Measurements from ENCODE around the gene NPDC1. TPM values are rescaled to one million over a fixed set of nuclear protein-coding genes. Genes with fewer than 3 reads are reported as not detected.

The NPDC1 gene
- polyA plus RNA-seq, 3 donors = 0.51 to 2.7 TPM; not detected in 1

GRCh38 chr9:137088121-137088520, 42.1 kb upstream of the NPDC1 start:
- Mint-ChIP-seq H3K4me3 (no peak overlapping the region), H3K36me3 (peaks cover 33 to 51% of the 10 kb centered on the region in 2 donors), H3K4me1 (peaks cover 30% of the 10 kb centered on the region), H3K27ac (peak overlapping the region; percentile 44 to 97 (median 95)), H3K27me3 (ENCODE audit: low read depth in 3 of 3) (peaks cover 1 to 3% (median 1%) of the 10 kb centered on the region in 3 donors), H3K9me3 (peaks cover 0 to 9% (median 0%) of the 10 kb centered on the region in 7 donors)
- H3K9me3 ChIP-seq (replicated peaks in 1 of 2; ENCODE audit: control insufficient read depth in 1 of 2, insufficient read depth in 1 of 2, low read length in 2 of 2) = no peaks in the 10 kb centered on the region
- no peaks in the 10 kb centered on the region for H3K27me3 ChIP-seq (ENCODE audit: control insufficient read depth in 2 of 2, insufficient read depth in 2 of 2, low read length in 2 of 2)
- peak overlapping the region in 1 of 3 experiments; percentile 77 for H3K4me3 ChIP-seq (replicated peaks in 1 of 3; ENCODE audit: low read depth in 2 of 3, low read length in 3 of 3)
- H3K27ac ChIP-seq (ENCODE audit: low read depth in 1 of 2, low read length in 2 of 2) = no peak overlapping the region
- DNase-seq = no peak
- no peak overlapping the region for H3K9ac ChIP-seq (ENCODE audit: insufficient read depth, low read length, poor library complexity, severe bottlenecking)
- no CpG with 5 or more reads among the region's 5 CpGs for WGBS (ENCODE audit: insufficient coverage)
- peak overlapping the region; percentile 87 for H2AFZ ChIP-seq (ENCODE audit: insufficient read depth, low read depth, low read length, poor library complexity, severe bottlenecking)
- no peaks in the 10 kb centered on the region for H4K20me1 ChIP-seq (ENCODE audit: insufficient read depth, low read length)
- peaks cover 23 to 28% of the 10 kb centered on the region in 2 donors for H3K4me1 ChIP-seq (ENCODE audit: control insufficient read depth in 1 of 2, insufficient read depth in 2 of 2, low read length in 2 of 2)
- no peak for TF ChIP-seq CTCF (IDR thresholded peaks at IDR 0.05)
- intact Hi-C loops (cut with micrococcal nuclease) = no loop called here
- peaks cover 12 to 35% of the 10 kb centered on the region in 2 donors for H3K36me3 ChIP-seq (replicated peaks in 1 of 2; ENCODE audit: control insufficient read depth in 1 of 2, insufficient read depth in 2 of 2, low read length in 2 of 2)
- peak overlapping the region; percentile 92 for H3K4me2 ChIP-seq (replicated peaks; ENCODE audit: extremely low read depth, low read length, poor library complexity, severe bottlenecking)
- H3K79me2 ChIP-seq (ENCODE audit: insufficient read depth, low read length) = peaks cover 4% of the 10 kb centered on the region

GRCh38 chr9:137087409-137087925, 41.5 kb upstream of the NPDC1 start:
- Histone ChIP-seq H3K79me2 (ENCODE audit: insufficient read depth, low read length) (peaks cover 4% of the 10 kb centered on the region), H3K27me3 (ENCODE audit: control insufficient read depth in 2 of 2, insufficient read depth in 2 of 2, low read length in 2 of 2) (no peaks in the 10 kb centered on the region), H3K27ac (ENCODE audit: low read depth in 1 of 2, low read length in 2 of 2) (peak overlapping the region; percentile 70 to 93), H3K9me3 (replicated peaks in 1 of 2; ENCODE audit: control insufficient read depth in 1 of 2, insufficient read depth in 1 of 2, low read length in 2 of 2) (no peaks in the 10 kb centered on the region), H4K20me1 (ENCODE audit: insufficient read depth, low read length) (no peaks in the 10 kb centered on the region), H3K4me1 (ENCODE audit: control insufficient read depth in 1 of 2, insufficient read depth in 2 of 2, low read length in 2 of 2) (peaks cover 23 to 28% of the 10 kb centered on the region in 2 donors), H3K9ac (ENCODE audit: insufficient read depth, low read length, poor library complexity, severe bottlenecking) (peak overlapping the region; percentile 92), H3K4me3 (replicated peaks in 1 of 3; ENCODE audit: low read depth in 2 of 3, low read length in 3 of 3) (peak overlapping the region; percentile 75 to 77 (median 77)), H3K36me3 (replicated peaks in 1 of 2; ENCODE audit: control insufficient read depth in 1 of 2, insufficient read depth in 2 of 2, low read length in 2 of 2) (peaks cover 18 to 35% of the 10 kb centered on the region in 2 donors), H3K4me2 (replicated peaks; ENCODE audit: extremely low read depth, low read length, poor library complexity, severe bottlenecking) (peak overlapping the region; percentile 92), H2AFZ (ENCODE audit: insufficient read depth, low read depth, low read length, poor library complexity, severe bottlenecking) (peak overlapping the region; percentile 87)
- intact Hi-C loops (cut with micrococcal nuclease) = loop anchor here in 1 of 2 donors (2.0 kb wide), 1 partner anchor 17 kb away; the partner anchor contains the start of gene SAPCD2
- Mint-ChIP-seq H3K27ac (peak overlapping the region; percentile 90 to 97 (median 95)), H3K36me3 (peaks cover 29 to 51% of the 10 kb centered on the region in 2 donors), H3K4me3 (peak overlapping the region; percentile 89 to 91), H3K9me3 (peaks cover 0 to 9% (median 0%) of the 10 kb centered on the region in 7 donors), H3K4me1 (peaks cover 30% of the 10 kb centered on the region), H3K27me3 (ENCODE audit: low read depth in 3 of 3) (peaks cover 0 to 3% (median 1%) of the 10 kb centered on the region in 3 donors)
- TF ChIP-seq CTCF (IDR thresholded peaks at IDR 0.05) = no peak
- WGBS (ENCODE audit: insufficient coverage) = 10% methylated on average over 19 of the region's 22 CpGs
- no peak for DNase-seq

Measured in CD14-positive monocyte (primary cell).